ENCODE results near the gene CLDN20.
"Not testable (repeated sequence)": the region's sequence is repeated elsewhere in the genome, so short reads cannot be mapped to it uniquely, and the experiment has no call there.

GRCh38 chr6:155268088-155268867 lies 4.5 kb downstream of the CLDN20 start:
- TF ChIP-seq, protein P1, sequence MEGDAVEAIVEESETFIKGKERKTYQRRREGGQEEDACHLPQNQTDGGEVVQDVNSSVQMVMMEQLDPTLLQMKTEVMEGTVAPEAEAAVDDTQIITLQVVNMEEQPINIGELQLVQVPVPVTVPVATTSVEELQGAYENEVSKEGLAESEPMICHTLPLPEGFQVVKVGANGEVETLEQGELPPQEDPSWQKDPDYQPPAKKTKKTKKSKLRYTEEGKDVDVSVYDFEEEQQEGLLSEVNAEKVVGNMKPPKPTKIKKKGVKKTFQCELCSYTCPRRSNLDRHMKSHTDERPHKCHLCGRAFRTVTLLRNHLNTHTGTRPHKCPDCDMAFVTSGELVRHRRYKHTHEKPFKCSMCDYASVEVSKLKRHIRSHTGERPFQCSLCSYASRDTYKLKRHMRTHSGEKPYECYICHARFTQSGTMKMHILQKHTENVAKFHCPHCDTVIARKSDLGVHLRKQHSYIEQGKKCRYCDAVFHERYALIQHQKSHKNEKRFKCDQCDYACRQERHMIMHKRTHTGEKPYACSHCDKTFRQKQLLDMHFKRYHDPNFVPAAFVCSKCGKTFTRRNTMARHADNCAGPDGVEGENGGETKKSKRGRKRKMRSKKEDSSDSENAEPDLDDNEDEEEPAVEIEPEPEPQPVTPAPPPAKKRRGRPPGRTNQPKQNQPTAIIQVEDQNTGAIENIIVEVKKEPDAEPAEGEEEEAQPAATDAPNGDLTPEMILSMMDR (IDR thresholded peaks at IDR 0.05; ENCODE audit: low read depth, low read length, poor library complexity, severe bottlenecking), result peak; percentile 66
- TF ChIP-seq EZH2phosphoT487 (IDR thresholded peaks at IDR 0.05; ENCODE audit: borderline replicate concordance, low read length), result not testable (repeated sequence)

All from DOHH2 (cell line).